Fibroblast of lung (primary cell): ENCODE results near the gene TTC23. TPM values are rescaled to one million over a fixed set of nuclear protein-coding genes. Genes with fewer than 3 reads are reported as not detected.
"Not testable (repeated sequence)": the region's sequence is repeated elsewhere in the genome, so short reads cannot be mapped to it uniquely, and the experiment has no call there.

ENCODE experiments used
- DNase-seq, 2 donors: peaks; one replicate each; pipeline versions ENCODE4 v3.0.0 to v3.0.0-alpha.2; 2010; ENCODE audit warnings: low read depth in 2 of 2
- H2AFZ ChIP-seq: 2 replicates; pipeline ENCODE4 v1.5.1; 2012; ENCODE audit warnings: low read length, control low read depth, inconsistent platforms
- H3K27ac ChIP-seq: 2 replicates; pipeline ENCODE4 v1.5.1; 2011; ENCODE audit warnings: low read length, control low read depth; ENCODE audit not compliant: insufficient read depth
- H3K27me3 ChIP-seq: 2 replicates; pipeline ENCODE4 v1.5.1; 2011; ENCODE audit warnings: mild to moderate bottlenecking, low read length; ENCODE audit not compliant: control insufficient read depth, insufficient read depth
- H3K36me3 ChIP-seq: 2 replicates; pipeline ENCODE4 v1.5.1; 2011; ENCODE audit warnings: low read length; ENCODE audit not compliant: control insufficient read depth, insufficient read depth
- H3K4me1 ChIP-seq: 2 replicates; pipeline ENCODE4 v1.5.1; 2011; ENCODE audit warnings: low read length; ENCODE audit not compliant: control insufficient read depth, insufficient read depth; ENCODE audit errors: extremely low read depth
- H3K4me2 ChIP-seq: 2 replicates; pipeline ENCODE4 v1.5.1; 2011; ENCODE audit warnings: low read length, control low read depth; ENCODE audit not compliant: insufficient read depth; ENCODE audit errors: extremely low read depth
- H3K4me3 ChIP-seq, 4 experiments: fragments of 200-600 bp in 1 of 4; sonication (generic) in 1 of 4; replicated peaks in 1 of 4; 2 replicates each; pipeline ENCODE4 v1.5.1; 2011 to 2016; ENCODE audit warnings: low read length in 4 of 4, low read depth in 3 of 4, mild to moderate bottlenecking in 3 of 4, control low read depth in 2 of 4, inconsistent platforms in 1 of 4, mixed read lengths in 1 of 4; ENCODE audit not compliant: insufficient read depth in 1 of 4; ENCODE audit errors: control extremely low read depth in 1 of 4
- H3K79me2 ChIP-seq: 2 replicates; pipeline ENCODE4 v1.5.1; 2012; ENCODE audit warnings: mild to moderate bottlenecking, low read length, inconsistent platforms; ENCODE audit not compliant: control insufficient read depth, insufficient read depth
- H3K9ac ChIP-seq: 2 replicates; pipeline ENCODE4 v1.5.1; 2011; ENCODE audit warnings: mild to moderate bottlenecking, low read length, control low read depth; ENCODE audit not compliant: insufficient read depth
- H3K9me3 ChIP-seq: 2 replicates; pipeline ENCODE4 v1.5.1; 2012; ENCODE audit warnings: low read depth, low read length; ENCODE audit not compliant: control insufficient read depth, insufficient read depth
- H4K20me1 ChIP-seq: 2 replicates; pipeline ENCODE4 v1.5.1; 2011; ENCODE audit warnings: low read length; ENCODE audit not compliant: control insufficient read depth, insufficient read depth; ENCODE audit errors: extremely low read depth
- EZH2 ChIP-seq: IDR thresholded peaks from 2 replicates; pipeline ENCODE4 v1.5.1; 2012; ENCODE audit warnings: low read length, control low read depth, mild to moderate bottlenecking; ENCODE audit errors: missing control alignments
- polyA plus RNA-seq, 2 donors: library from polyadenylated mRNA; depleted of rRNA in 1 of 2; stranded (reverse) in 1 of 2; unstranded in 1 of 2; fragments of >200 nt; gene quantifications; 2 replicates each; pipeline ENCODE4 v1.2.1, GENCODE V29; 2011 to 2012; ENCODE audit warnings: missing spikeins in 1 of 2
- total RNA-seq: library from RNA; depleted of rRNA; stranded (reverse); fragments of >200 nt; gene quantifications from 2 replicates; pipeline ENCODE4 v1.2.1, GENCODE V29; 2014
- TF ChIP-seq, protein P1 (sequence below), 2 donors: IDR thresholded peaks in 1 of 2; conservative IDR thresholded peaks in 1 of 2; 1 replicate in 1 of 2; 2 replicates in 1 of 2; pipeline ENCODE4 v1.5.1; 2011 to 2012; ENCODE audit warnings: low read length in 2 of 2, control low read depth in 1 of 2, inconsistent platforms in 1 of 2, low read depth in 1 of 2, mild to moderate bottlenecking in 1 of 2

The TTC23 gene
- total and polyA plus RNA-seq, 2 donors (not counting 1 experiment from before 2014, with no cell fraction given): 3.5 to 30.4 TPM

DNA sequence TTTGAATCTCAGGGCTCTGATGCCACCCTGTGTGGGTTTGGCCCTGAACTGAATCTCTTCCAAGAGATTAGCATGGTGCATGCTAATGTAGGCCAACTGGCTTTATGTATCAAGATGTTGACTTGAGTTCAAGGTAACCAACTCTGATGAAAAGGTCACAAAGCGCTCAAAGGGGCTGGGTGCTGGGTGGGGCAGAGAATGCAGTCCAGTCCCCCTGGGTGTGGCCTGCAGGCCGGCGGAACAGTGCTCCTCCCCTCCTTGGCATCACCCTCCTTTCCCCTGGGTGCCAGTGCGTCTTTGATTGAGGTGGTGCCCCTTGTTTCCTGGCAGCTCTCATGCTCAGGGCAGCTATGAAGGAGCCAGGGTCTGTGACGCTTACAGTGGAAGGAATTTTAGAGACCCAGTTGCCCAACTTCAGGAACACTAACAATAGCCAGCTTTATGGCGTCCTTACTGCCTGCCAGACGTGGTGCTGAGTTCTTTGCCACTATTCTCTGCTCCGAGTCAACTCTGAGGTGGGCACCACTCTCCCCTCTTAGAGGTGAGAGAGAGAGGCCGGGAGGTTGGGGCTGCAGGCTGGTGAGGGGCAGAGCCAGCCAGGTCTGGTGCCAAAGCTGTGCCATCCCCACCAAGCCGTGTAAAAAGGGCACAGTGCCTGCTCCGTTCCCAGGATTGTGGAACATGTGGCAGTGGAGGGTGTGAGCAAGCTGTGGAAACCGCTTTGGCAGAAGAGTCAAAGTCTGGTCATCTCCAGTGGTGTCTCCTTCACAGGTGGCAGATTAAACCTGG, 134.7 kb downstream of the TTC23 start:
- H3K9ac ChIP-seq: no peak overlapping the region
- no peak overlapping the region for H3K4me3 ChIP-seq
- no peaks in the 10 kb centered on the region for H3K4me1 ChIP-seq
- no peaks in the 10 kb centered on the region for H3K27me3 ChIP-seq
- DNase-seq: no peak
- no peaks in the 10 kb centered on the region for H4K20me1 ChIP-seq
- H3K36me3 ChIP-seq: no peaks in the 10 kb centered on the region
- H3K27ac ChIP-seq: no peak overlapping the region
- H2AFZ ChIP-seq: no peak overlapping the region
- TF ChIP-seq EZH2: no peak
- TF ChIP-seq, protein P1, sequence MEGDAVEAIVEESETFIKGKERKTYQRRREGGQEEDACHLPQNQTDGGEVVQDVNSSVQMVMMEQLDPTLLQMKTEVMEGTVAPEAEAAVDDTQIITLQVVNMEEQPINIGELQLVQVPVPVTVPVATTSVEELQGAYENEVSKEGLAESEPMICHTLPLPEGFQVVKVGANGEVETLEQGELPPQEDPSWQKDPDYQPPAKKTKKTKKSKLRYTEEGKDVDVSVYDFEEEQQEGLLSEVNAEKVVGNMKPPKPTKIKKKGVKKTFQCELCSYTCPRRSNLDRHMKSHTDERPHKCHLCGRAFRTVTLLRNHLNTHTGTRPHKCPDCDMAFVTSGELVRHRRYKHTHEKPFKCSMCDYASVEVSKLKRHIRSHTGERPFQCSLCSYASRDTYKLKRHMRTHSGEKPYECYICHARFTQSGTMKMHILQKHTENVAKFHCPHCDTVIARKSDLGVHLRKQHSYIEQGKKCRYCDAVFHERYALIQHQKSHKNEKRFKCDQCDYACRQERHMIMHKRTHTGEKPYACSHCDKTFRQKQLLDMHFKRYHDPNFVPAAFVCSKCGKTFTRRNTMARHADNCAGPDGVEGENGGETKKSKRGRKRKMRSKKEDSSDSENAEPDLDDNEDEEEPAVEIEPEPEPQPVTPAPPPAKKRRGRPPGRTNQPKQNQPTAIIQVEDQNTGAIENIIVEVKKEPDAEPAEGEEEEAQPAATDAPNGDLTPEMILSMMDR (conservative IDR thresholded peaks at IDR 0.05 in 1 of 2, IDR thresholded peaks at IDR 0.05 in 1 of 2; ENCODE audit: low read depth in 1 of 2, low read length in 2 of 2): no peak
- no peak overlapping the region for H3K4me2 ChIP-seq
- H3K9me3 ChIP-seq: no peaks in the 10 kb centered on the region
- no peaks in the 10 kb centered on the region for H3K79me2 ChIP-seq

DNA sequence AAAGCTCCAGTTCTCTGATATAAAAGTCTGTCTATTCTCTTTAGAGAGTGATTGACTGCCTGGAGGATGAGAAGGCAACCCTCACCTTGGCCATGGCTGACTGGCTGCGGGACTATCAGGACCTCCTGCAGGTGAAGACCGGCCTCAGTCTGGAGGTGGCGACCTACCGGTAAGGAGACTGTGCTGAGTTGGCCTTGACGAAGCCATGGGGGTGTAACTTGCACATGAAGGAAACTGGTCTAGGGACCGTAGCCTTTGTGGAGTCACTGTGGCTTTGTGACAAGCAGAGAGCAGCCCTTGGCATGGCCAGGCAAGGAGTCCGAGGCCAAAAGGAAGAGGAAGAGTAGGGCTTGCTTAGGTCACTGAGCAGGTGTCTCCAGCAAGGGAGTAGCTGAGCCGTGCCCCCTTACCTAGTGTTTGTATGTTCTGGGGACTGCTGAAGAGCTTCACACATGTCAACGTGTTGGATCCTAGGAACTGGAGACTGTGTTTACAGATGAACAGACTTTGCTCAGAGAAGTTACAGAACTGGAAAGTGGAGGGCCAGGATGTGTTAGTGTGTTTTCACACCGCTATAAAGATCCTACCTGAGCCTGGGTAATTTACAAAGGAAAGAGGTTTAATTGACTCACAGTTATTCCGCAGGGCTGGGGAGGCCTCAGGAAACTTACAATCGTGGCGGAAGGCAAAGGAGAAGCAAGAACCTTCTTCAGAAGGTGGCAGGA, 135.7 kb downstream of the TTC23 start:
- H3K27me3 ChIP-seq: no peaks in the 10 kb centered on the region
- H3K4me3 ChIP-seq: no peak overlapping the region
- no peaks in the 10 kb centered on the region for H4K20me1 ChIP-seq
- H3K27ac ChIP-seq: no peak overlapping the region
- H3K79me2 ChIP-seq: no peaks in the 10 kb centered on the region
- TF ChIP-seq, protein P1 (conservative IDR thresholded peaks at IDR 0.05 in 1 of 2, IDR thresholded peaks at IDR 0.05 in 1 of 2; ENCODE audit: low read depth in 1 of 2, low read length in 2 of 2): no peak
- no peak for TF ChIP-seq EZH2
- no peaks in the 10 kb centered on the region for H3K9me3 ChIP-seq
- H3K36me3 ChIP-seq: no peaks in the 10 kb centered on the region
- no peak overlapping the region for H2AFZ ChIP-seq
- DNase-seq: no peak
- no peaks in the 10 kb centered on the region for H3K4me1 ChIP-seq
- no peak overlapping the region for H3K9ac ChIP-seq
- H3K4me2 ChIP-seq: no peak overlapping the region

DNA sequence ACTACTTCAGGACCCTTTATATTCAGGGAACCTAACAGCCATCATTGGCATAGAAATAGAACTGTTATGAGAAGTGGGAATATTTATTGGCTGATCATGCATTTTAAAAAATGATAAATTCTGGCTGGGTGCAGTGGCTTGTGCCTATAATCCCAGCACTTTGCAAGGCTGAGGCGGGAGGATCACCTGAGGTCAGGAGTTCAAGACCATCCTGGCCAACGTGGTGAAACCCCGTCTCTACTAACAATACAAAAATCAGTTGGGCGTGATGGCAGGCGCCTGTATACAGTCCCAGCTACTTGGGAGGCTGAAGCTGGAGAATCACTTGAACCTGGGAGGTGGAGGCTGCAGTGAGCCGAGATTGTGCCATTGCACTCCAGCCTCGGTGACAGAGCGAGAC, 137.7 kb downstream of the TTC23 start:
- H3K9me3 ChIP-seq, DNase-seq, H3K79me2 ChIP-seq, H3K4me2 ChIP-seq, H4K20me1 ChIP-seq, H2AFZ ChIP-seq, H3K27me3 ChIP-seq, H3K4me3 ChIP-seq, H3K36me3 ChIP-seq, H3K4me1 ChIP-seq, H3K9ac ChIP-seq, H3K27ac ChIP-seq: not testable (repeated sequence)
